HL-60/S4 treated with retinoic acid at 250 ng/mL for 4 days and 3 days (cell line): Measurements from ENCODE around the gene ANKRD1.

Experiments used
- in situ Hi-C: fragments of 300-500 bp; cut with MboI; formaldehyde crosslinking; loops from 2 replicates; pipeline ENCODE4 v1.7.0; 2022; ENCODE audit warnings: low sequenced_read_pairs

ANKRD1 gene

GRCh38 chr10:90936276-90936659 lies 15.4 kb upstream of the ANKRD1 start:
- in situ Hi-C loops = no loop called here

GRCh38 chr10:90935581-90936275 lies 14.8 kb upstream of the ANKRD1 start:
- in situ Hi-C loops = no loop called here

GRCh38 chr10:90930971-90931871 lies 10.3 kb upstream of the ANKRD1 start:
- in situ Hi-C loops = no loop called here

GRCh38 chr10:90930070-90930837 lies 9.4 kb upstream of the ANKRD1 start:
- in situ Hi-C loops = no loop called here

- in situ Hi-C loops = no loop called here
These were observed 8.3 kb upstream of the ANKRD1 start for GRCh38 chr10:90929179-90929578.

- in situ Hi-C loops = no loop called here
These were observed 6.4 kb upstream of the ANKRD1 start for GRCh38 chr10:90927293-90927692.

- in situ Hi-C loops = no loop called here
These were observed 4.5 kb upstream of the ANKRD1 start for GRCh38 chr10:90925079-90926029.

- in situ Hi-C loops = no loop called here
These were observed 3.7 kb upstream of the ANKRD1 start for GRCh38 chr10:90924552-90924951.

- in situ Hi-C loops = no loop called here
These were observed 2.3 kb upstream of the ANKRD1 start for GRCh38 chr10:90923111-90923731.

GRCh38 chr10:90921906-90922305 lies 1.0 kb upstream of the ANKRD1 start:
- in situ Hi-C loops = no loop called here

- in situ Hi-C loops = no loop called here
These were observed 958 bp downstream of the ANKRD1 start for GRCh38 chr10:90919683-90920574.

- in situ Hi-C loops = no loop called here
These were observed 2.9 kb downstream of the ANKRD1 start for GRCh38 chr10:90917968-90918318.

- in situ Hi-C loops = no loop called here
These were observed 3.5 kb downstream of the ANKRD1 start for GRCh38 chr10:90917238-90917967.

- in situ Hi-C loops = no loop called here
These were observed 4.3 kb downstream of the ANKRD1 start for GRCh38 chr10:90916392-90917237.

GRCh38 chr10:90915766-90916075 lies 5.2 kb downstream of the ANKRD1 start:
- in situ Hi-C loops = no loop called here

GRCh38 chr10:90914992-90915765 lies 5.7 kb downstream of the ANKRD1 start:
- in situ Hi-C loops = no loop called here
